Calu3 (cell line): Measurements from ENCODE around the gene COL6A3. TPM values are rescaled to one million over a fixed set of nuclear protein-coding genes. Genes with fewer than 3 reads are reported as not detected.

Experiments used
- BruUV-seq: library from RNA; stranded (reverse); fragments of 400-500 nt; replicated peaks from 2 replicates; lab custom pipeline; 2021; lab: Mats Ljungman, UMichigan
- CTCF ChIA-PET: fragments of 300-600 bp; sonication (Branson Sonifier 250); formaldehyde crosslinking; loops from one replicate; lab custom pipeline; 2022; ENCODE audit warnings: antibody characterized with exemption; lab: Charles Lee
- DNase-seq: peaks from one replicate; pipeline ENCODE4 v3.0.0; 2022
- H3K27ac Mint-ChIP-seq: one replicate; pipeline ENCODE4 v1.8.0; 2022; ENCODE audit warnings: mixed read lengths; ENCODE audit not compliant: unreplicated experiment
- H3K27me3 Mint-ChIP-seq: one replicate; pipeline ENCODE4 v1.8.0; 2022; ENCODE audit warnings: mixed read lengths; ENCODE audit not compliant: unreplicated experiment
- H3K36me3 Mint-ChIP-seq: one replicate; pipeline ENCODE4 v1.8.0; 2022; ENCODE audit warnings: mild to moderate bottlenecking, moderate library complexity, mixed read lengths; ENCODE audit not compliant: insufficient read depth, unreplicated experiment
- H3K4me1 Mint-ChIP-seq: one replicate; pipeline ENCODE4 v1.8.0; 2022; ENCODE audit warnings: mild to moderate bottlenecking, low read depth, mixed read lengths; ENCODE audit not compliant: unreplicated experiment
- H3K4me3 Mint-ChIP-seq: one replicate; pipeline ENCODE4 v1.8.0; 2022; ENCODE audit warnings: mild to moderate bottlenecking, low read depth, moderate library complexity, mixed read lengths; ENCODE audit not compliant: unreplicated experiment
- H3K9me3 Mint-ChIP-seq: one replicate; pipeline ENCODE4 v1.8.0; 2022; ENCODE audit warnings: low read depth, mixed read lengths; ENCODE audit not compliant: unreplicated experiment
- CTCF ChIP-seq: fragments of 200-600 bp; IDR thresholded peaks from one replicate; pipeline ENCODE4 v1.8.0; 2022; ENCODE audit warnings: antibody characterized with exemption; ENCODE audit not compliant: unreplicated experiment
- intact Hi-C: fragments of 100-400 bp; cut with micrococcal nuclease; formaldehyde crosslinking; loops from one replicate; pipeline ENCODE4 v1.10.0; 2022; ENCODE audit not compliant: unreplicated experiment
- total RNA-seq: library from RNA; stranded (reverse); gene quantifications from 2 replicates; pipeline ENCODE4 v1.2.3, GENCODE V29; 2022

COL6A3 gene
- total RNA-seq, 1 experiment from 2014 or later: 0.07 TPM

- CTCF ChIA-PET: no interaction called here
- Mint-ChIP-seq H3K36me3 (no peaks in the 10 kb centered on the region), H3K27ac (no peak overlapping the region), H3K4me3 (no peak overlapping the region), H3K27me3 (peaks cover 99% of the 10 kb centered on the region), H3K9me3 (no peaks in the 10 kb centered on the region), H3K4me1 (no peaks in the 10 kb centered on the region)
- TF ChIP-seq CTCF: no peak
- no peak for DNase-seq
- BruUV-seq: no TSS peak
- intact Hi-C loops: no loop called here
These were observed 62.2 kb downstream of the COL6A3 start for GRCh38 chr2:237351796-237352195.

- Mint-ChIP-seq H3K4me3 (no peak overlapping the region), H3K27ac (no peak overlapping the region), H3K4me1 (no peaks in the 10 kb centered on the region), H3K9me3 (no peaks in the 10 kb centered on the region), H3K27me3 (peaks cover 99% of the 10 kb centered on the region), H3K36me3 (no peaks in the 10 kb centered on the region)
- CTCF ChIA-PET: interaction anchor here (0.6 kb wide), 1 partner anchor 78 kb away, joined by 5 read pairs; no protein-coding TSS in a partner anchor
- DNase-seq: no peak
- no peak for TF ChIP-seq CTCF
- intact Hi-C loops: no loop called here
- no TSS peak for BruUV-seq
These were observed 62.9 kb downstream of the COL6A3 start for GRCh38 chr2:237351046-237351445.

GRCh38 chr2:237350597-237350996 lies 63.4 kb downstream of the COL6A3 start:
- DNase-seq: no peak
- H3K9me3 Mint-ChIP-seq: no peaks in the 10 kb centered on the region
- H3K36me3 Mint-ChIP-seq: no peaks in the 10 kb centered on the region
- CTCF ChIA-PET: interaction anchor here (0.6 kb wide), 1 partner anchor 78 kb away, joined by 5 read pairs; no protein-coding TSS in a partner anchor
- intact Hi-C loops: no loop called here
- H3K4me3 Mint-ChIP-seq: no peak overlapping the region
- no peaks in the 10 kb centered on the region for H3K4me1 Mint-ChIP-seq
- no peak overlapping the region for H3K27ac Mint-ChIP-seq
- no peak for TF ChIP-seq CTCF
- H3K27me3 Mint-ChIP-seq: peaks cover 100% of the 10 kb centered on the region
- BruUV-seq: no TSS peak

- H3K27ac Mint-ChIP-seq: no peak overlapping the region
- H3K9me3 Mint-ChIP-seq: no peaks in the 10 kb centered on the region
- TF ChIP-seq CTCF: no peak
- no peaks in the 10 kb centered on the region for H3K36me3 Mint-ChIP-seq
- peaks cover 100% of the 10 kb centered on the region for H3K27me3 Mint-ChIP-seq
- intact Hi-C loops: no loop called here
- no peak overlapping the region for H3K4me3 Mint-ChIP-seq
- BruUV-seq: no TSS peak
- no peak for DNase-seq
- H3K4me1 Mint-ChIP-seq: no peaks in the 10 kb centered on the region
- CTCF ChIA-PET: no interaction called here
These were observed 63.9 kb downstream of the COL6A3 start for GRCh38 chr2:237350070-237350469.
